Activated CD8-positive, alpha-beta T cell treated with anti-CD3 and anti-CD28 coated beads for 36 hours (primary cell): ENCODE results near the gene AGBL1. TPM values are rescaled to one million over a fixed set of nuclear protein-coding genes. Genes with fewer than 3 reads are reported as not detected.

Source experiments
- ATAC-seq: fragments of 200-7000 bp; cut with Tn5 transposase; one replicate; pipeline ENCODE4 v1.10.0; 2021; ENCODE audit warnings: mild to moderate bottlenecking, moderate library complexity
- CTCF ChIA-PET: fragments of 350-600 bp; sonication (Branson Sonifier 250); formaldehyde crosslinking; loops from one replicate; lab custom pipeline; 2021; ENCODE audit warnings: antibody characterized with exemption; lab: Charles Lee
- POLR2A ChIA-PET: fragments of 350-600 bp; sonication (Branson Sonifier 250); formaldehyde crosslinking; loops from one replicate; lab custom pipeline; 2021; ENCODE audit warnings: antibody characterized with exemption; lab: Charles Lee
- DNase-seq: peaks from one replicate; pipeline ENCODE4 v3.0.0-alpha.2; 2020
- H3K27ac Mint-ChIP-seq: one replicate; pipeline ENCODE4 v1.8.0; 2021; ENCODE audit warnings: mild to moderate bottlenecking, mixed read lengths
- H3K27me3 Mint-ChIP-seq: one replicate; pipeline ENCODE4 v1.8.0; 2021; ENCODE audit warnings: mixed read lengths
- H3K36me3 Mint-ChIP-seq: one replicate; pipeline ENCODE4 v1.8.0; 2021; ENCODE audit warnings: low read depth, mixed read lengths
- H3K4me1 Mint-ChIP-seq: one replicate; pipeline ENCODE4 v1.8.0; 2021; ENCODE audit warnings: low read depth, mixed read lengths
- H3K4me3 Mint-ChIP-seq: one replicate; pipeline ENCODE4 v1.8.0; 2021; ENCODE audit warnings: mild to moderate bottlenecking, moderate library complexity, mixed read lengths
- H3K9me3 Mint-ChIP-seq: one replicate; pipeline ENCODE4 v1.8.0; 2021; ENCODE audit warnings: mixed read lengths
- intact Hi-C: fragments of 100-400 bp; cut with micrococcal nuclease; formaldehyde crosslinking; loops from one replicate; pipeline ENCODE4 v1.10.0; 2022
- total RNA-seq, 2 experiments: library from RNA; stranded (reverse); gene quantifications; one replicate each; pipeline ENCODE4 v1.2.3, GENCODE V29; 2021
- TF ChIP-seq, protein P1 (sequence below): fragments of 200-600 bp; IDR thresholded peaks from one replicate; pipeline ENCODE4 v1.8.0; 2022; ENCODE audit warnings: antibody characterized with exemption, mild to moderate bottlenecking

The AGBL1 gene
- total RNA-seq, 2 experiments from 2014 or later = not detected

DNA sequence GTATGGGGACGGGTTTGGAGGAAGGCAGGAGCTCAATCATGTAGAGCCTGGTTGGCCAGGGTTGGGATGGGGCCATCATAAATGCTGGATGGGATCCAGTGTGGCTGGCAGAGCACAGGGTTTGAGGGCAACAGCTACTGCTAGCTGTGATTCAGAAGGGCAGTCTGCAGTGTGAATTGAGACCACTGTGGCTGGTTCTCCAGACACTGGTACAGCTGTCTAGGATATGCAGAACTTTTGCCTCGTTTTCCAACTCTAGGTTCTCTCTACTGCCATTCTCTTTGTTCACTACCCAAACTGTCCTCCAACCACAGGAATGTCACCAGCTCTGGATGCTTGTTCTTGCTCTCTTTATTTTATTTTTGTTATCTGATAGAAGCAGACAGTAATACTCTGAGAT, 543.6 kb downstream of the AGBL1 start:
- intact Hi-C loops = no loop called here
- peaks cover 3% of the 10 kb centered on the region for H3K27me3 Mint-ChIP-seq
- peaks cover 19% of the 10 kb centered on the region for H3K4me1 Mint-ChIP-seq
- ATAC-seq (no peak), DNase-seq (no peak)
- no peaks in the 10 kb centered on the region for H3K9me3 Mint-ChIP-seq
- TF ChIP-seq, protein P1, sequence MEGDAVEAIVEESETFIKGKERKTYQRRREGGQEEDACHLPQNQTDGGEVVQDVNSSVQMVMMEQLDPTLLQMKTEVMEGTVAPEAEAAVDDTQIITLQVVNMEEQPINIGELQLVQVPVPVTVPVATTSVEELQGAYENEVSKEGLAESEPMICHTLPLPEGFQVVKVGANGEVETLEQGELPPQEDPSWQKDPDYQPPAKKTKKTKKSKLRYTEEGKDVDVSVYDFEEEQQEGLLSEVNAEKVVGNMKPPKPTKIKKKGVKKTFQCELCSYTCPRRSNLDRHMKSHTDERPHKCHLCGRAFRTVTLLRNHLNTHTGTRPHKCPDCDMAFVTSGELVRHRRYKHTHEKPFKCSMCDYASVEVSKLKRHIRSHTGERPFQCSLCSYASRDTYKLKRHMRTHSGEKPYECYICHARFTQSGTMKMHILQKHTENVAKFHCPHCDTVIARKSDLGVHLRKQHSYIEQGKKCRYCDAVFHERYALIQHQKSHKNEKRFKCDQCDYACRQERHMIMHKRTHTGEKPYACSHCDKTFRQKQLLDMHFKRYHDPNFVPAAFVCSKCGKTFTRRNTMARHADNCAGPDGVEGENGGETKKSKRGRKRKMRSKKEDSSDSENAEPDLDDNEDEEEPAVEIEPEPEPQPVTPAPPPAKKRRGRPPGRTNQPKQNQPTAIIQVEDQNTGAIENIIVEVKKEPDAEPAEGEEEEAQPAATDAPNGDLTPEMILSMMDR = no peak
- H3K4me3 Mint-ChIP-seq = no peak overlapping the region
- no peaks in the 10 kb centered on the region for H3K36me3 Mint-ChIP-seq
- ChIA-PET CTCF (interaction anchor here (0.8 to 1.7 kb wide), 2 partner anchors 51 to 1623 kb away, joined by 3 read pairs; no protein-coding TSS in a partner anchor), POLR2A (no interaction called here)
- H3K27ac Mint-ChIP-seq = no peak overlapping the region

DNA sequence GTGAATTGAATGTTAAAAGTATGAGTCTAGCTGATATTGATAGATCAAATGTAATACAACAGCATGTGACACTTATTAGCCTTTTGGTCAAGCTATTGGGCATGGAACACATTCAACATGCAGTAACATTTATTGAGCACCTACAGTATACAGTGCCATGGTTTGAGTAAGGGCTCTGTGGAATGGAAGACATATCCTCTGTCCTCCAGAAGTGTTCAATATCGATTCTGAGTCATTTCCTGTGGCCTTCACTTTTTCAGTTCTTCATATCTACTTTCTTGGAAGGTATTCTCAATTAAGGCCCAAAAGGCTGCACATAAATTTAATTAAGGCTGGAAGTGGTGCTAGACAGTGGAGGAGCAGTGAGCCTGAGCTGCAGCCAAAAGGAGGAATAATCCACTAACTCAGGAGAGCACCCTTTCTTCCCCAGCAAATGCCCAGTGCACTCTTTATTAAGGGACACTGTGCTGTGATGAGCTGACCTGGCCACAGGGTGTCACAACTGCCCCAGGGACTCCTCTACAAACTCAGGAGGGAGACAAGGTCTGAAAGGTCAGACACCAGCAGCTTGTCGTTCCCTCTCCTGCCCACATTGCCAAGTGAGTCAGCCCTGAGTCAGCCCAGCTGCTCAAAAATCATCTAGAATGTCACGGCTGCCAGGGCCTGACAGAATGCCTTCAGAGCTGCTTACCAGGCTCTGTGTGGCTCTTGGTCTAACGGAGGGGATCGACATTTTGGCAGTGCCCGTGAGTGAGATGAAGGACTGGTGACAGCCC, 544.8 kb downstream of the AGBL1 start:
- no peak overlapping the region for H3K4me3 Mint-ChIP-seq

DNA sequence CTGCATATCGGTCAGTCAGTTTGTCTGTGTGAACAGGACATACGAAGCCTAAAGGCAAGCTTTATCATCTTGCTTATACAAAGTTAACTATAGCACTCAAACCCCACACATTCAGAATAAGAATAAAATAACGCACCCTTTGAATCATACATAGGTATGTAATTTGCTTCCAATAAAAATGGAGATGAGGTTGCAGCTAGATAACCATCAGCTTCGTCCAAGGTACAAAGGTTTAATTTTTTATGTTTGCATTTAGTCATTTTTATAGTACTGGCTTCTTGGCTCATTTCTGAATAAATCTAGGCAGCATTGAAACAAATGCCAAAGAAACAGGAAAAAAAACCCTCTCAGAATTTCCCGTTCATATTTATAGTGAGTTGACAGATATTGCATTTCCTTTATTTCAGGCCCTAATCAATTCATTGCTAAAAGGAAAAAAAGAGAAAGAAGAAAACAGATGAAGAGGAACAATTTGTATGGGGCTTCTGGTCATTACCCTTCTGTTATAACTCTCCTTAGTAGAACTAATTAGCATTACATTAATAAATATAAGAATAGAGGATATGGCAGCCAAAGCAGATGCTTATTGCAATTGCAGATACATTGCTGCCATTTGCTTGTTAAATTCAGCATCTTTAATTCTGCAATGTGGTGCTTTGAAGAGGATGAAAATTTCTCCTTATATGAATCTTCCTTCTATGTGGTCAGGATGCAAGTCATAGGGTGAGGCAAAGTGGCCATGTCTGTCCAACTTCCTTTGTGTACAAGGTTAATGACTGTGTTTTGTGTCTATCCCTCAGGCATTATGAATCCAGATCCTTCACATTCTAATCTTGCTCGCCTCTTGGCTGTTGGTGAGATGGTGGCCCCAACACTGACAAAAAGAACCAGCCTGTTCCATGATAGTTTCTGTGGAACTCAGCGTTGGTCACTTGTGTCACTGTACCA, 550.0 kb downstream of the AGBL1 start:
- Mint-ChIP-seq H3K27ac (no peak overlapping the region), H3K4me3 (no peak overlapping the region), H3K9me3 (no peaks in the 10 kb centered on the region), H3K4me1 (peaks cover 4% of the 10 kb centered on the region), H3K27me3 (no peaks in the 10 kb centered on the region), H3K36me3 (no peaks in the 10 kb centered on the region)
- no peak for DNase-seq
- TF ChIP-seq, protein P1 = no peak
- CTCF ChIA-PET = interaction anchor here (1.3 to 1.6 kb wide), 2 partner anchors 18 to 113 kb away, joined by 3 to 4 read pairs; no protein-coding TSS in a partner anchor
- POLR2A ChIA-PET = interaction anchor here (0.5 kb wide), 1 partner anchor 1022 kb away, joined by 3 read pairs; no protein-coding TSS in a partner anchor
- intact Hi-C loops = no loop called here
- no peak for ATAC-seq

More for the DNA sequence above, 544.8 kb downstream of the AGBL1 start:
- ATAC-seq = peak; percentile 99
- TF ChIP-seq, protein P1 = peak; percentile 59
- Mint-ChIP-seq H3K4me1 (peaks cover 19% of the 10 kb centered on the region), H3K27ac (peak overlapping the region; percentile 33), H3K27me3 (peaks cover 3% of the 10 kb centered on the region), H3K9me3 (no peaks in the 10 kb centered on the region), H3K36me3 (no peaks in the 10 kb centered on the region)
- intact Hi-C loops = loop anchor here (2.0 kb wide), 1 partner anchor 118 kb away; no protein-coding TSS in a partner anchor
- DNase-seq = peak; percentile 92
- ChIA-PET POLR2A (no interaction called here), CTCF (interaction anchor here (0.7 to 3.1 kb wide), 13 partner anchors 11 to 1650 kb away, joined by 3 to 60 read pairs (median 4); no protein-coding TSS in a partner anchor)

DNA sequence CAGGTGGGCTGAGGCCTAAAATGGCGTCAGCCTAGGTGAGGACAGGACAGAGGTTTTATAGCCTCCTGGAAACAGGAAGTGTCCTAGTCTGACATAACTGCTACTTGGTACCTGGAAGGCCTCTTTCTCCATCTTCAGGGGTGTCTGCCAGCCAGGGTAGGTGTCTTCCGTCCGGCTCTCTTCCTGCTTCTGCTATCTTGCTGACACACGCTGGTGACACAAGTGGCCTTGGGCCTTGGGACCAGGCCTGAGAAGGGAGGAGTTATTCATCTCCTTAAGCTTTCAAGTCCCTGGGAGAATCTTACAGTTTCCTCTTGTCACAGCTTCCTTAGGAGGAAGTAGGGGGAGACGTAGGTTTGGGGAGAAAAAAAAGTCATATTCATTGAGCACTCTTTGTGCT, 551.3 kb downstream of the AGBL1 start:
- H3K9me3 Mint-ChIP-seq = no peaks in the 10 kb centered on the region
- no peaks in the 10 kb centered on the region for H3K4me1 Mint-ChIP-seq
- H3K27ac Mint-ChIP-seq = no peak overlapping the region
- intact Hi-C loops = no loop called here
- POLR2A ChIA-PET = no interaction called here
- TF ChIP-seq, protein P1 = no peak
- H3K4me3 Mint-ChIP-seq = no peak overlapping the region
- no peaks in the 10 kb centered on the region for H3K27me3 Mint-ChIP-seq
- no peaks in the 10 kb centered on the region for H3K36me3 Mint-ChIP-seq
- ATAC-seq (no peak), DNase-seq (no peak)
- CTCF ChIA-PET = interaction anchor here (1.6 kb wide), 1 partner anchor 112 kb away, joined by 4 read pairs; no protein-coding TSS in a partner anchor
